GM12874 (cell line): ENCODE results near the gene MRGPRG.

Experiments
- CTCF ChIP-seq: IDR thresholded peaks from 2 replicates; pipeline ENCODE4 v1.5.1; 2011; ENCODE audit warnings: low read depth, mild to moderate bottlenecking, control low read depth, low read length, moderate library complexity; ENCODE audit not compliant: insufficient read depth

The MRGPRG gene

GRCh38 chr11:3231550-3231850 is 12.9 kb upstream of the MRGPRG start:
- no peak for TF ChIP-seq CTCF

GRCh38 chr11:3230636-3231549 is 12.3 kb upstream of the MRGPRG start:
- TF ChIP-seq CTCF: no peak

GRCh38 chr11:3229673-3230630 is 11.3 kb upstream of the MRGPRG start:
- no peak for TF ChIP-seq CTCF

GRCh38 chr11:3228445-3228829 is 9.8 kb upstream of the MRGPRG start:
- TF ChIP-seq CTCF: no peak

GRCh38 chr11:3227568-3228444 is 9.2 kb upstream of the MRGPRG start:
- TF ChIP-seq CTCF: no peak

GRCh38 chr11:3226846-3227567 is 8.4 kb upstream of the MRGPRG start:
- no peak for TF ChIP-seq CTCF
